ENCODE measurements around the gene MBL2.

MBL2 gene

DNA sequence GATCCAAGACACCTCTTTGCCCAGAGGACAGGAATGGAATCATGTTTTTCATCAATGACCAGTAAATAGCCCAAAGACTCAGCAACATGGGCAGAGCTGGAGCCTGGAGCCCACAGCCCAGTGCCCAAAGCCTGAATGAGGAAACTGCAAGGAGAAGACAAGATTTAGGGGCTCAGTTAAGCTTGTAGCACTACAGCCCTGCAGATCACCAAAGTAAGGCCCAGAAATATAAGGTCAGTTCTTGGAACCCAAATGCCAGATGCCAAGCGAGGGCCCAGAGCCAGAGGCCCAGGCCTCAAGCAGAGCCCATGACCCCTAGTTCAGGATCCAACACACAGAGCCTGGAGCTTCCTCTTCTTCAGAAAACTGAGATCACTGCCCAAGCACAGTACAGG is 32.4 kb downstream of the MBL2 start:
- DNase-seq (ENCODE audit: low spot score): no peak

DNA sequence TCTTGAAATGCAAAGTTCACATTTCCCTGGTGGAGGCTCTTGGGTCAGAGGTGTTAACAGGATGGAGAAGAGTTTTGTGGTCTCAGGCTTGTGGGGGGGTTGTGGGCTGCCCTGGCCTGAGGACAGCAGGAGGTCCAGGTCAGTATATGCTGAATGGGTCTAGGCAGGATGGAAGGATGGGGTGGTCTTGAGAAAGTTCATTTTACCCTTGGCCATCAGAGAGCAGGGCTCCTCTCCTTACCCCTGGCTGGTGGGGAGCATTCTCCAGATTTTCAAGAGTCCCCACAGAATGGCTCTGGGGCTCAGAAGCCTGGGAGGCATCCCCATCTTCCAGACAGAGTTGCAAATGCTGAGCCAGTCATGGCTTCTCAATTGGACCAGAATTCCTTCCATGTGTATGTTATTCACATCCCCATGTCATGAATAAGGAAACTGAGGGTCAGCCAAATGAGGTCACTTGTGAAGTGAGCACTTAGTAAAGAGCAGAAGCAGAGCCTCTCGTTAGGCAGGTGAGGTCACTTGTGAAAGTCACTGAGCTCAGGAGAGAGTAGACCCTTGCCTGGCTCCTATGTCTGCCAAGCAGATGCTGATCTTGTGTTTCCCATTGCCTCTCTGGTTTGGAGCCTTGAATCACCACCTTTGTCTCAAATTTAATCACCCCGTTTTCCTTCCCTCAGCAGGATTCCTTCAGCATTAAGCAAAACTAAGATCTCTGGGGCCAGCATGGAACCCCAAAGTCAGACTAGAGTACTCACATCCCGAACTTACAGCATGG is 33.0 kb downstream of the MBL2 start:
- no peak for DNase-seq (ENCODE audit: low spot score)

DNA sequence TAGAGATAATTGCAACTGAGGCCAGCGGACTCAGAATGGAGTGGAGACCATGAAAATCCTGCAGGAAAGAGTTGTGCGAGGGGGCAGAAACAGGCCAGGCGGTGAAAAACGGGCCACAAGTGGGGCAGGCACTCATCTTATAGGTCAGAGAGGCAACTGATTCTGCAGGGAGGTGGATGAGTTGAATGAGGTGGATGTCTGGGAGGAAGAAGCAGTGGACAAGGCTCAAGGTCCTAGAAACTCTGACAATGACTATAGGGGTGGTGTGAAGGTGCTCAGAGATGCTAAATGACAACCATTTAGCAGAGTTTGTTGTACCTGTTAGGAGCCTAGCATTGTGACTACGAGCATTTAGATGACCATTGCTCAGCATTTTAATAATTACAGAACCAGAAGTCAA is 33.6 kb downstream of the MBL2 start:
- no peak for DNase-seq (ENCODE audit: low spot score)

DNA sequence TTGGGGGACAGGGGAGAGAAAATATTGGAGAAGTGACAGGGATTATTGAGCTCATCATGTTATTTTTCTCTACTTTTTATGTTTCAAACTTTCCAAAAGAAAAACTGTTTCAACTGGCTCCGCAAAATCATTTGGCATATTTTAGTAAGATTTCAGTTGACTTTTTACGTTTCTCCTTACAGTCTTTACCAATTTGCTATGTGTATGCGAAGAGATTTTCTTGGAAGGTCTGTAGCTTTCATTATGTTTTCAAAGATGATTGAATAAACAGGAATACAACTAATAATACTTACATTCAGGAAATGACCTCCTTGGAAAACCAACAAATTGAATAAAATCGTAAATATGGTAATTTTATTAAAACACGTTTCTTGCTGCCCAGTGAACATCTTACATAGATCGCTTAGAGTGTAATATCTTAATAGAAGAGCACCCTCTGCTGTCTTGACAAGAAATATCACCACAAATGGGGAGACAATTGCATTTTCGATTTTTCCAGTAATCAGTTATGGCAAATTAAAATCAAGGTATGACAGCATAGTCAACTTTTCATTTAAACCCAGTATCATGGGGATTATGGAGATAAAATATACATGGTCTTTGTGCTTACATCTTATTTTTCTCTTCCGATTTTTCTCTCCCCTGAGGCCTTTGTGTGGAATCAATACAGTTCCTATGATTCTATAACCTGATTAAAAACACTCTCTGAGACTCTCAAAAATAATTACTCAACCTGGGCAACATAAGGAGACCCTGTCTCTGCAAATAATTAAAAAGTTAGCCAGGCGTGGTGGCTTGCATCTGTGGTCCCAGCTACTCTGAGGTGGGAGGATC is 43.1 kb downstream of the MBL2 start:
- peak; percentile 51 for DNase-seq (ENCODE audit: low spot score)

DNA sequence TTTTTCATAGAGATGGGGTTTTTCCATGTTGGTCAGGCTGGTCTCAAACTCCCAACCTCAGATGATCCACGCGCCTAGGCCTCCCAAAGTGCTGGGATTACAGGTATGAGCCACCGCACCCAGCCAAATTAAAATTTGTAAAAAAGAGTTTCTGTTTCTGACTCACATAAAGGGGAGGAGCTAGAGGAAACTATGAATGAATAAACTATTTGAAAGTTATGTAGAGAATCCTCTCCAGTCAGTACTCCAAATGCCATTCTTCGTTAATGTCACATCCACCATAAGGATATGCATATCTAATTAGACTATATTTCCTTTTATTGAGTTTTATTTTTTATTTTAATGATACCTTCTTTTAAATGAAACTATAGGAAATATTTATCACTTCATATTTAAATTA is 52.6 kb downstream of the MBL2 start:
- no peak for DNase-seq (ENCODE audit: low spot score)

Measured in RKO (cell line).